Measurements from ENCODE around the gene GDF10. TPM values are rescaled to one million over a fixed set of nuclear protein-coding genes. Genes with fewer than 3 reads are reported as not detected.

The GDF10 gene
- total RNA-seq, 1 donor from 2014 or later, result not detected

GRCh38 chr10:47268696-47269095, 31.3 kb upstream of the GDF10 start:
- DNase-seq (ENCODE audit: low read depth in 2 of 2), result no peak

DNA sequence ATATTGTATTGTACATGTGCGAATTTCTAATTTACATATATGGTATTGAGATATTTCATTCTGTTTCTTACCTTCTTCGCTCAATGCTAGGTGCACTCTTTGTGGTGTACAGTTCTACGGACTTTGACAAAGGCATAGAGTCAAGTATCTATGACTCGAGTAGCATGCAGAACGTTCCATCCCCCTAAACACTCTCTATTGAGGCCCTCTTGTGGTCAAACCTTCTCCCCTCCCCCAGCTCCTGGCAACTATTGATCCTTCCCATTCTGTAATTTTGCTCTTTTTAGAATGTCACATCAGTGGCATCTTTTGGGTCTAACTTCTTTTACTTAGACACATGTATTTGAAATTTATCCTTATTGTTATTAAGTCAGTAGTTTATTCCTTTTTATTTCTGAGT, 30.7 kb upstream of the GDF10 start:
- DNase-seq (ENCODE audit: low read depth in 2 of 2), result no peak

- no peak for DNase-seq (ENCODE audit: low read depth in 2 of 2)
Observed at GRCh38 chr10:47276071-47276470, 23.9 kb upstream of the GDF10 start.

- DNase-seq (ENCODE audit: low read depth in 2 of 2), result no peak
Observed at GRCh38 chr10:47276576-47277351, 23.2 kb upstream of the GDF10 start.

- no peak for DNase-seq (ENCODE audit: low read depth in 2 of 2)
Observed at GRCh38 chr10:47277352-47278151, 22.4 kb upstream of the GDF10 start.

- DNase-seq (ENCODE audit: low read depth in 2 of 2), result no peak
Observed at GRCh38 chr10:47278152-47278473, 21.9 kb upstream of the GDF10 start.

- DNase-seq (ENCODE audit: low read depth in 2 of 2), result no peak
Observed at GRCh38 chr10:47278720-47279119, 21.3 kb upstream of the GDF10 start.

GRCh38 chr10:47279276-47279675, 20.7 kb upstream of the GDF10 start:
- DNase-seq (ENCODE audit: low read depth in 2 of 2), result no peak

DNA sequence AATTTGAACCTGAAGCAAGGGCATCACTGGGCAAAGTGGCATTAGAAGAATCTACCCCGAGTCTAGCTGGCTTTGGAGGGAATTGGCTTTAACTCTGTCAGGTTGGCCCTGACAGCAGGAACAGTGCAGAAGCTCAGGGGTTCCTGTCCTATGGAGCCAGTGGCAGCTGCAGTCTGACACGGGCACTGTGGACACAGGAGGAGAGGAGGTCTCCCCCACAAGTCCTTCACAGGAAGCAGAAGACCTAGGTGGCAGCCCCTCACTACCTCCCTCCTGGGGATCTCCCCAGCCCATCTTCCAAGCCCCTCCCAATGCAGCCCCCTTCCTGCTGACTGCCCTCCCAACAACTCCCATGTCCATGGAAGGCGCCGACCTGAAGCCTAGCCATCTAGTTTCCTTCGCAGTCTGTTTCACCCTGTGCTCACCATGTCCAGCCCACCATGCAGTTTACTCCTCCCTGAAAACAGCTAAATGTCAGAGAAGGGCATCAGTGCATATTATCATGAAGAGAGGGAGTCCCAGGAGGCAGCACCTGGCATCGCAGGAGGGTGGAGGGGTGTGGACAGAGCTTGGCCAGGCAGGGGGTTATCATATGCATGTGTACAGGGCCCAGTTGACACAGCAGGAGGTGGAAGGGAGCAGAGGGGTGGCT, 17.9 kb upstream of the GDF10 start:
- DNase-seq (ENCODE audit: low read depth in 2 of 2), result no peak

DNA sequence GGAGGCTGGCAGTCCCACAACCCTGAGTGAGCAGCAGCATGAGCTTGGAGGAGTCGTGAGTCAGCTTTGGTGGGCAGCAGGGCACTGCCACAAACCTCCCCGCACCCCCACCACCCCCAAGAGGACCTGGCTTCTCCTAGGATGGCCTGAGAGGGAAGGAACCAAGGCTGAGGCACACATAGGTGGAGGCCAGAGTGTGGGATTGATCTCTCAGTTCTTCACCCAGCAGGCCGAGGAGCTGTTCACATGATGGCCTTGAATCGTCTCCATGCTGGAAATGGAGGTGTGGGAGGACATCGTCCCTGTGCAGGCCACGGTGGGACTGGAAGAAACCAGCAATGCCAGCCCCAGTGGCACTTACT, 17.4 kb upstream of the GDF10 start:
- no peak for DNase-seq (ENCODE audit: low read depth in 2 of 2)

DNA sequence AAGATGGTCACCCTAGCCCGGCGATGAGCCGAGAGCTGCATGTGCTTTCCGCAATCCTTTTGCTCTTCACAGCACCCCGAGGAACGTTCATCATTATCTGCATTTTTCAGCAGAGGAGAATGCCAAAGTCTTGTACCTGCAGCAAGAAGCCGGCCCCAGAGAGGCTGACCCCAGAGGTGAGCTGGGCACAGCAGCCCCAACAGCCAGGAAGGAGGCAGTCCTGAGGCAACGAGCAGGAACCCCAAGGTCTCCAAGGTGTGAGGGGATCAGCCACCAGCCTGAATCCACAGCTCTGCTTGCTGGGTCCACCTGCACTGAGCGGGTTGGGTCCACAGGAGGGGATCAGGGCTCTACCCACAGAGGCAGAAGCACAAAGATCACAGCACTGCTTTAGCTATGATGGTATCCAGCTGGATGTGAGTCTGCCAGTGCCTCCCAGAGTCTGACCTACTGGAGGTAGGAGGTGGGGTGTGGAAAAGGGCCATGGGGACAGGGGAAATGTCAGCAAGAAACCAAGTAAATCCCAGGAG, 16.8 kb upstream of the GDF10 start:
- DNase-seq (ENCODE audit: low read depth in 2 of 2), result no peak

GRCh38 chr10:47283848-47284247, 16.1 kb upstream of the GDF10 start:
- DNase-seq (ENCODE audit: low read depth in 2 of 2), result no peak

GRCh38 chr10:47285381-47286115, 14.4 kb upstream of the GDF10 start:
- no peak for DNase-seq (ENCODE audit: low read depth in 2 of 2)

- no peak for DNase-seq (ENCODE audit: low read depth in 2 of 2)
Observed at GRCh38 chr10:47286116-47286505, 13.9 kb upstream of the GDF10 start.

DNA sequence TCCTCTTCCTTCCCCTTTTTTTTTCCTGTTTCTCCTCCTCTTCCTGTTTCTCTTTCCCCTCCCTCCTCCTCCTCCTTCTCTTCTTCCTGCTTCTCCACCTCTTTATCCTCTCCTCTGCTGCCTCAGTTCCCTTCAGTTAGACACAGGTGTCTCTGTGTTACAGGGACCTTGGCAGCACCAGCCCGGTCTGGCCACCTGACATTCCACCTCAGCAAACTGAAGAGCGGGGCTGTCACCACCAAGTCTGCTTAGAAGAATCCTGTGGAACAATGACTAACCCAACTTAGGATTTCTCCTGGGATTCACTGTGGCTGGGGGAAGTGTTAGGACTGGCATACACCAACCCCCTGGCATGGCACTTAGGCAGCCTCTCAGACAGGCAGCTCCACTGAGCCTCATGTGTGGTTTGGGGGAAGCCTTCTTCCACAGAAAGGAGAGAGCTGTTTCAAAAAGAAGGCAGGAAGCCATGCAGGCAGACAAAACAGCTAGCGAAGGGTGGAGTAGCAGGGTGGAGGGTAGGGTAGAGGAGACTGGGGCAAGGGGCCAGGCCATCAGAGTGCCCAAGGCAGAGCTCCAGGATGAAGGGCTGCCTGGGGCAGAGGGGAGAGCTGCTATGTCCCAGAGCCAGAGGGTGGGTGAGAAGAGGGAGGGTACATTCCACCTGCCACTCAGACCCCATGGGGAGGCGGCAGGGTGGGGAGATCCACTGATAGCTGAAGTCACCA, 13.2 kb upstream of the GDF10 start:
- DNase-seq (ENCODE audit: low read depth in 2 of 2), result no peak

GRCh38 chr10:47287365-47287802, 12.6 kb upstream of the GDF10 start:
- DNase-seq (ENCODE audit: low read depth in 2 of 2), result no peak

- DNase-seq (ENCODE audit: low read depth in 2 of 2), result no peak
Observed at GRCh38 chr10:47287805-47288204, 12.2 kb upstream of the GDF10 start.

- no peak for DNase-seq (ENCODE audit: low read depth in 2 of 2)
Observed at GRCh38 chr10:47288236-47288635, 11.8 kb upstream of the GDF10 start.

DNA sequence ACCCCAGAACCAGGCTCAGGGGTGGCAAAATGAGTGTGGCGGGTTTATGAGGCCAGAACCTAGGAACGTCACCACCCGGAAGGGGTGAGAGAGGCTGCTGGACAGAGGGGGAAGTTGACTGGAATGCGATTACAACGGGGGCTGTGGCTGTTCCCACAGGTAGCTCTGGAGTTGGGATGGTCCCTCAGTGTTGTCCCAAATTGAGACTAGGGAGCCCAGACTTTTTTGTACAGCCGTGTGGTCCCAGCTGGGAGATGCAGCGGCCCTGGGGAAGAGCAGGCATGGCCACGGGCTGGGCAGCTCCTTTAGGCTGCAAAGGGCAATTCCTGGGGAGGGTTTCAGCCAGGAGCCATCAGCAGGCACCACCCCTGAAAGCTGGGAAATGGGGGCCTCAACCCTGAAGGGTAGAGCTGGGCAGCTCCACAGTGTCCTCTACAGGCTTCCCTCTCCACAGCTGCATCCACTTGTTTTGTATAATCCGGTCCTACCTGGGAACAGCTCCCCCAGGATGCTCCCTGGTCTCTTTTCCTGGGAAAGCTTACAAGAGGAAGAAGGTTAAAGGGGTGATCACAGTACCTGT, 11.0 kb upstream of the GDF10 start:
- DNase-seq (ENCODE audit: low read depth in 2 of 2), result no peak

DNA sequence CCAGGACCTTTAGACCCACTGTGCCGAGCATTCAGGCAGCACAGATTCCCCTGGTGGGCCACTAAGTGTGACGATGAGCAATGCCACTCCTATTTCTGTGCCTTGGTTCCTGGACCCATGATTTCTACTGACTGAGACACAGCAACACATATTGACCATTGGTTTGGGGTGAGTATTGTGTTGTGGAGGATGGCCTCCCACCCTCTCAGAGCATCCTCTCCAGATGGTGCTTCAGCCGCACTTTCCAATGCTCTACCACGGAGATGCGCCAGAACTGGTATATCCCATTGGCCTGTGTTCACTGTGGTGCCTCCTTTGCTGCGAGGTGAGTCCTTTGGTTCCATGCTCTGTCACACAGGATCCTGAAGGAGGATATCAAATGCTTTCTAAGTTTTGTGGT, 10.1 kb upstream of the GDF10 start:
- no peak for DNase-seq (ENCODE audit: low read depth in 2 of 2)

- DNase-seq (ENCODE audit: low read depth in 2 of 2), result no peak
Observed at GRCh38 chr10:47290338-47290737, 9.7 kb upstream of the GDF10 start.
